Fibroblast of lung (primary cell): ENCODE results near the gene ZNF557.

Source experiments
- CTCF ChIP-seq, 2 donors: IDR thresholded peaks in 1 of 2; conservative IDR thresholded peaks in 1 of 2; 1 replicate in 1 of 2; 2 replicates in 1 of 2; pipeline ENCODE4 v1.5.1; 2011 to 2012; ENCODE audit warnings: low read length in 2 of 2, control low read depth in 1 of 2, inconsistent platforms in 1 of 2, low read depth in 1 of 2, mild to moderate bottlenecking in 1 of 2
- EZH2 ChIP-seq: IDR thresholded peaks from 2 replicates; pipeline ENCODE4 v1.5.1; 2012; ENCODE audit warnings: low read length, control low read depth, mild to moderate bottlenecking; ENCODE audit errors: missing control alignments

GRCh38 chr19:7117248-7117647 is 47.7 kb downstream of the ZNF557 start:
- TF ChIP-seq CTCF (conservative IDR thresholded peaks at IDR 0.05 in 1 of 2, IDR thresholded peaks at IDR 0.05 in 1 of 2; ENCODE audit: low read depth in 1 of 2, low read length in 2 of 2): no peak
- TF ChIP-seq EZH2: no peak
